Sigmoid colon (tissue), 7 donors: Measurements from ENCODE around the gene SNRNP35. TPM values are rescaled to one million over a fixed set of nuclear protein-coding genes. Genes with fewer than 3 reads are reported as not detected.
"Not testable (repeated sequence)": the region's sequence is repeated elsewhere in the genome, so short reads cannot be mapped to it uniquely, and the experiment has no call there.

Source experiments
- DNase-seq: peaks from one replicate; pipeline ENCODE4 v3.0.0-alpha.2; 2019
- H3K27ac ChIP-seq, 4 donors: fragments of 200-600 bp; sonication (generic); one replicate each; pipeline ENCODE4 v1.5.1; 2016 to 2019; ENCODE audit warnings: mild to moderate bottlenecking in 1 of 4
- H3K27me3 ChIP-seq, 3 donors: fragments of 200-600 bp; sonication (generic); one replicate each; pipeline ENCODE4 v1.5.1; 2019; ENCODE audit warnings: mild to moderate bottlenecking in 1 of 3
- H3K36me3 ChIP-seq, 4 donors: fragments of 200-600 bp; sonication (generic); one replicate each; pipeline ENCODE4 v1.5.1; 2016 to 2019
- H3K4me1 ChIP-seq, 4 donors: fragments of 200-600 bp; sonication (generic); one replicate each; pipeline ENCODE4 v1.5.1; 2017 to 2019
- H3K4me3 ChIP-seq, 4 donors: fragments of 200-600 bp; sonication (generic); one replicate each; pipeline ENCODE4 v1.5.1; 2017 to 2019; ENCODE audit warnings: mild to moderate bottlenecking in 2 of 4, moderate library complexity in 1 of 4
- H3K9me3 ChIP-seq, 4 donors: fragments of 200-600 bp in 3 of 4; sonication (generic) in 3 of 4; one replicate each; pipeline versions ENCODE4 v1.5.1 to v1.6.1; 2013 to 2019
- CTCF ChIP-seq, 4 experiments: fragments of 450-650 bp in 3 of 4; fragments of 200-600 bp in 1 of 4; IDR thresholded peaks; one replicate each; pipeline ENCODE4 v1.5.1; 2016 to 2019; ENCODE audit warnings: antibody characterized with exemption in 4 of 4, mild to moderate bottlenecking in 3 of 4, moderate library complexity in 2 of 4
- EP300 ChIP-seq, 4 donors: sonication (generic); formaldehyde crosslinking; IDR thresholded peaks; one replicate each; pipeline ENCODE4 v1.6.1; 2017; ENCODE audit warnings: antibody characterized with exemption in 4 of 4
- POLR2A ChIP-seq, 2 donors: fragments of 450-650 bp; IDR thresholded peaks; one replicate each; pipeline ENCODE4 v1.6.1; 2016; ENCODE audit warnings: antibody characterized with exemption in 2 of 2, mild to moderate bottlenecking in 2 of 2, moderate library complexity in 2 of 2
- POLR2AphosphoS5 ChIP-seq, 4 donors: sonication (generic); formaldehyde crosslinking; IDR thresholded peaks; one replicate each; pipeline ENCODE4 v1.6.1; 2017; ENCODE audit warnings: antibody characterized with exemption in 4 of 4
- WGBS, 2 donors: extraction: QIAGEN DNeasy Blood & Tissue Kit; methylation state at CpG; one replicate each; pipeline ENCODE4 v1.1.7; 2013; 5-methylcytosine and 5-hydroxymethylcytosine counted together
- intact Hi-C: fragments of 100-400 bp; cut with DNase I; formaldehyde crosslinking; loops from one replicate; pipeline ENCODE4 v1.15.1; 2023
- polyA plus RNA-seq, 3 donors: library from polyadenylated mRNA; stranded (reverse); fragments of 200-250 nt; gene quantifications; one replicate each; pipeline ENCODE4 v1.2.3, GENCODE V29; 2013
- total RNA-seq, 4 donors: library from RNA; depleted of rRNA; stranded (reverse); fragments of >200 nt; gene quantifications; one replicate each; pipeline ENCODE4 v1.1.0, GENCODE V29; 2016
- donor health status: healthy with polysubstance abuse.
- donor health status: Bipolar disorder and iron deficiency.
- donor health status: healthy.

The SNRNP35 gene
- total and polyA plus RNA-seq, 7 donors = 11.0 to 32.3 (median 19.8) TPM

- Histone ChIP-seq H3K27ac (no peak overlapping the region), H3K4me3 (no peak overlapping the region), H3K9me3 (no peaks in the 10 kb centered on the region), H3K27me3 (no peaks in the 10 kb centered on the region), H3K36me3 (peaks cover 0 to 16% (median 10%) of the 10 kb centered on the region in 4 donors), H3K4me1 (no peaks in the 10 kb centered on the region)
- 84 to 88% methylated on average over 5 of the region's 5 CpGs for WGBS, 2 donors
- intact Hi-C loops = no loop called here
- TF ChIP-seq CTCF (IDR thresholded peaks at IDR 0.05) (no peak), POLR2A (IDR thresholded peaks at IDR 0.05) (no peak), POLR2AphosphoS5 (IDR thresholded peaks at IDR 0.05) (no peak), EP300 (IDR thresholded peaks at IDR 0.05) (no peak)
- no peak for DNase-seq
Observed at GRCh38 chr12:123490089-123490488, 32.1 kb downstream of the SNRNP35 start.

- TF ChIP-seq POLR2AphosphoS5 (IDR thresholded peaks at IDR 0.05) (no peak), EP300 (IDR thresholded peaks at IDR 0.05) (no peak), CTCF (IDR thresholded peaks at IDR 0.05) (no peak), POLR2A (IDR thresholded peaks at IDR 0.05) (no peak)
- Histone ChIP-seq H3K36me3 (peaks cover 0 to 16% (median 4%) of the 10 kb centered on the region in 4 donors), H3K4me1 (no peaks in the 10 kb centered on the region), H3K27ac (no peak overlapping the region), H3K27me3 (no peaks in the 10 kb centered on the region), H3K9me3 (no peaks in the 10 kb centered on the region), H3K4me3 (no peak overlapping the region)
- WGBS, 2 donors = 89 to 90% methylated on average over 11 of the region's 11 CpGs
- intact Hi-C loops = no loop called here
- no peak for DNase-seq
Observed at GRCh38 chr12:123491056-123491455, 33.1 kb downstream of the SNRNP35 start.

- 87 to 91% methylated on average over 13 of the region's 13 CpGs for WGBS, 2 donors
Observed at GRCh38 chr12:123491481-123491880, 33.5 kb downstream of the SNRNP35 start.

GRCh38 chr12:123492339-123493039, 34.5 kb downstream of the SNRNP35 start:
- WGBS, 2 donors = 32 to 67% methylated on average over 7 of the region's 7 CpGs
- H3K4me3 ChIP-seq, intact Hi-C loops, DNase-seq, H3K27ac ChIP-seq, H3K9me3 ChIP-seq, H3K4me1 ChIP-seq, H3K27me3 ChIP-seq: not testable (repeated sequence)
- H3K36me3 ChIP-seq = peaks cover 4 to 30% (median 11%) of the 10 kb centered on the region in 4 donors

More at GRCh38 chr12:123491481-123491880, 33.5 kb downstream of the SNRNP35 start:
- no peaks in the 10 kb centered on the region for H3K4me1 ChIP-seq
- no peak for DNase-seq
- TF ChIP-seq POLR2A (IDR thresholded peaks at IDR 0.05) (no peak), CTCF (IDR thresholded peaks at IDR 0.05) (no peak), EP300 (IDR thresholded peaks at IDR 0.05) (no peak), POLR2AphosphoS5 (IDR thresholded peaks at IDR 0.05) (no peak)
- H3K9me3 ChIP-seq = no peaks in the 10 kb centered on the region
- intact Hi-C loops = no loop called here
- H3K4me3 ChIP-seq = no peak overlapping the region
- no peak overlapping the region for H3K27ac ChIP-seq
- peaks cover under 1 to 20% (median 6%) of the 10 kb centered on the region in 4 donors for H3K36me3 ChIP-seq
- H3K27me3 ChIP-seq = no peaks in the 10 kb centered on the region

GRCh38 chr12:123494124-123494851, 36.3 kb downstream of the SNRNP35 start:
- no peak overlapping the region for H3K27ac ChIP-seq
- WGBS, 2 donors = 93 to 95% methylated on average over 18 of the region's 18 CpGs
- H3K36me3 ChIP-seq = peaks cover 4 to 48% (median 25%) of the 10 kb centered on the region in 4 donors

More at GRCh38 chr12:123494124-123494851, 36.3 kb downstream of the SNRNP35 start:
- Histone ChIP-seq H3K9me3 (no peaks in the 10 kb centered on the region), H3K4me3 (no peak overlapping the region), H3K27me3 (no peaks in the 10 kb centered on the region), H3K4me1 (no peaks in the 10 kb centered on the region)
- TF ChIP-seq POLR2A (IDR thresholded peaks at IDR 0.05) (no peak), POLR2AphosphoS5 (IDR thresholded peaks at IDR 0.05) (no peak), EP300 (IDR thresholded peaks at IDR 0.05) (no peak), CTCF (IDR thresholded peaks at IDR 0.05) (no peak)
- DNase-seq = no peak
- intact Hi-C loops = no loop called here
